C4-2B (cell line): Measurements from ENCODE around the gene THAP3.

ENCODE experiments used
- H3K27ac ChIP-seq: fragments of 450-650 bp; 2 replicates; pipeline ENCODE4 v1.5.1; 2017
- ZFX ChIP-seq: fragments of 450-650 bp; IDR thresholded peaks from 2 replicates; pipeline ENCODE4 v1.6.1; 2017
- TF ChIP-seq, protein P1 (sequence below): fragments of 450-650 bp; conservative IDR thresholded peaks from 2 replicates; pipeline ENCODE4 v1.5.1; 2017; ENCODE audit warnings: mild to moderate bottlenecking

Gene THAP3

DNA sequence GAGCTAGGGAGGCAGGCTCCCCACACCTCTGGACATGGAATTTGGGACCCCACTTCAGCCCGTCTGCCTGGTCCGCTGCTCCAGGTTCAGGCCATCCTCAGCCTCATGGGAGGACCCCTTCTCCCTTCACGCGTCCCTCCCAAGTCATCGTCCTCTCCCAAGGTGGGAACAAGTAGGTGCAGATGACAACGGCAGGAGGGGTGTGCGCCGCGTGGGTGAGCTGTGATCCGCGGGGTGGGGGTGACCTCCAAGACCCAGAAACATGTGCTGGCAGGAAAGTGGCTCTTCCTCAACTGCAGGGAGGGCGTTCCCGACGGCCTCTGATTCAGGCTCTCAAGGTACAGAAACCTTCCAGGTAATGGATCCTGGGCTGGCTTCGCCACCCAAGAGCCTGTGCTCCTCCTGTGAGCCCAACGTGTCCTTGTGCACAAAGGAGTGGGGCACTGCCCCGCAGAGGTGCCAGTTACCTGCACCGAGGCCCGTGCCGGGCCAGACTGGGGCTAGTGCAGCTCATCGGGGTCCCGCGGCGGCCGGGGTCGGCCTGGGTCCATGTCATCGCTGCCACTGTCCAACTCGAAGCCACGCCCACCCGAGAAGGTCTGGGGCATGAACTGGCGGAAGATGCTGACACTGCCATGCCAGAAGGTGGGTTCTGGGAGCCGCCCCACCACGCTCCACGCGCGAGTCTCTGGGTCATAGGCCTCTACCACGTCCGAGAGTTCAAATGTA, 31.6 kb upstream of the THAP3 start:
- no peak overlapping the region for H3K27ac ChIP-seq
- no peak for TF ChIP-seq ZFX
- TF ChIP-seq, protein P1, sequence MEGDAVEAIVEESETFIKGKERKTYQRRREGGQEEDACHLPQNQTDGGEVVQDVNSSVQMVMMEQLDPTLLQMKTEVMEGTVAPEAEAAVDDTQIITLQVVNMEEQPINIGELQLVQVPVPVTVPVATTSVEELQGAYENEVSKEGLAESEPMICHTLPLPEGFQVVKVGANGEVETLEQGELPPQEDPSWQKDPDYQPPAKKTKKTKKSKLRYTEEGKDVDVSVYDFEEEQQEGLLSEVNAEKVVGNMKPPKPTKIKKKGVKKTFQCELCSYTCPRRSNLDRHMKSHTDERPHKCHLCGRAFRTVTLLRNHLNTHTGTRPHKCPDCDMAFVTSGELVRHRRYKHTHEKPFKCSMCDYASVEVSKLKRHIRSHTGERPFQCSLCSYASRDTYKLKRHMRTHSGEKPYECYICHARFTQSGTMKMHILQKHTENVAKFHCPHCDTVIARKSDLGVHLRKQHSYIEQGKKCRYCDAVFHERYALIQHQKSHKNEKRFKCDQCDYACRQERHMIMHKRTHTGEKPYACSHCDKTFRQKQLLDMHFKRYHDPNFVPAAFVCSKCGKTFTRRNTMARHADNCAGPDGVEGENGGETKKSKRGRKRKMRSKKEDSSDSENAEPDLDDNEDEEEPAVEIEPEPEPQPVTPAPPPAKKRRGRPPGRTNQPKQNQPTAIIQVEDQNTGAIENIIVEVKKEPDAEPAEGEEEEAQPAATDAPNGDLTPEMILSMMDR: no peak

GRCh38 chr1:6593810-6594209, 30.9 kb upstream of the THAP3 start:
- TF ChIP-seq ZFX: no peak
- TF ChIP-seq, protein P1: no peak
- H3K27ac ChIP-seq: no peak overlapping the region

GRCh38 chr1:6594977-6595740, 29.5 kb upstream of the THAP3 start:
- TF ChIP-seq, protein P1: no peak
- TF ChIP-seq ZFX: no peak
- no peak overlapping the region for H3K27ac ChIP-seq

GRCh38 chr1:6596351-6596750, 28.3 kb upstream of the THAP3 start:
- no peak overlapping the region for H3K27ac ChIP-seq
- TF ChIP-seq ZFX: no peak
- TF ChIP-seq, protein P1: no peak

GRCh38 chr1:6596886-6597776, 27.5 kb upstream of the THAP3 start:
- TF ChIP-seq, protein P1: no peak
- TF ChIP-seq ZFX: no peak
- H3K27ac ChIP-seq: no peak overlapping the region

- H3K27ac ChIP-seq: no peak overlapping the region
- TF ChIP-seq, protein P1: no peak
- no peak for TF ChIP-seq ZFX
Observed at GRCh38 chr1:6597777-6598131, 26.9 kb upstream of the THAP3 start.
